HG02763 (cell line): ENCODE data around the gene TAL2.

Experiments used
- ATAC-seq: cut with Tn5 transposase; IDR thresholded peaks from one replicate; pipeline ENCODE4 v1.9.1; 2021; ENCODE audit warnings: mild to moderate bottlenecking, moderate library complexity; ENCODE audit not compliant: unreplicated experiment

Gene TAL2

GRCh38 chr9:105673850-105674387, 11.7 kb downstream of the TAL2 start:
- no peak for ATAC-seq

GRCh38 chr9:105676351-105676923, 14.2 kb downstream of the TAL2 start:
- ATAC-seq = no peak

- ATAC-seq = no peak
Observed at GRCh38 chr9:105678163-105678562, 15.9 kb downstream of the TAL2 start.

GRCh38 chr9:105678781-105679180, 16.5 kb downstream of the TAL2 start:
- ATAC-seq = no peak

GRCh38 chr9:105679257-105680022, 17.2 kb downstream of the TAL2 start:
- no peak for ATAC-seq

- ATAC-seq = no peak
Observed at GRCh38 chr9:105681313-105681712, 19.1 kb downstream of the TAL2 start.

GRCh38 chr9:105681724-105682123, 19.5 kb downstream of the TAL2 start:
- ATAC-seq = no peak

- ATAC-seq = no peak
Observed at GRCh38 chr9:105683688-105684275, 21.5 kb downstream of the TAL2 start.

GRCh38 chr9:105686936-105687335, 24.7 kb downstream of the TAL2 start:
- no peak for ATAC-seq

- no peak for ATAC-seq
Observed at GRCh38 chr9:105690742-105691141, 28.5 kb downstream of the TAL2 start.

GRCh38 chr9:105693435-105694189, 31.4 kb downstream of the TAL2 start:
- peak; percentile 24 for ATAC-seq

GRCh38 chr9:105694190-105694847, 32.1 kb downstream of the TAL2 start, which contains the start of gene TMEM38B:
Gene TMEM38B, plus strand, starts transcription at chr9:105694541. Its CDS starts 120 bp downstream, at chr9:105694661.
- peak; percentile 76 for ATAC-seq

GRCh38 chr9:105694848-105695581, 32.8 kb downstream of the TAL2 start:
- ATAC-seq = peak; percentile 54

GRCh38 chr9:105696219-105696793, 34.0 kb downstream of the TAL2 start:
- ATAC-seq = no peak

GRCh38 chr9:105697871-105698270, 35.6 kb downstream of the TAL2 start:
- ATAC-seq = no peak

GRCh38 chr9:105698348-105698870, 36.2 kb downstream of the TAL2 start:
- no peak for ATAC-seq

- ATAC-seq = no peak
Observed at GRCh38 chr9:105700668-105701067, 38.4 kb downstream of the TAL2 start.

- ATAC-seq = no peak
Observed at GRCh38 chr9:105701145-105701544, 38.9 kb downstream of the TAL2 start.

- no peak for ATAC-seq
Observed at GRCh38 chr9:105702207-105702606, 40.0 kb downstream of the TAL2 start.
